K562 (cell line): ENCODE measurements around the gene MITF. TPM values are rescaled to one million over a fixed set of nuclear protein-coding genes. Genes with fewer than 3 reads are reported as not detected.

Experiments
- GATAD2B ChIP-seq: fragments of 450-650 bp; IDR thresholded peaks from 2 replicates; pipeline ENCODE4 v1.6.1; 2017; ENCODE audit warnings: mild to moderate bottlenecking, borderline replicate concordance
- PCBP1 ChIP-seq: fragments of 200-400 bp; formaldehyde crosslinking; IDR thresholded peaks from 2 replicates; pipeline ENCODE4 v1.6.1; 2018; ENCODE audit warnings: mild to moderate bottlenecking, low read depth, low read length; ENCODE audit not compliant: poor library complexity, severe bottlenecking
- TCF7L2 ChIP-seq: fragments of 150-350 bp; IDR thresholded peaks from 2 replicates; pipeline ENCODE4 v1.6.1; 2016; ENCODE audit warnings: low read depth, mild to moderate bottlenecking, low read length, moderate library complexity
- TEAD1 ChIP-seq, 2 experiments: fragments of 450-650 bp in 1 of 2; sonication (generic) in 1 of 2; formaldehyde crosslinking; IDR thresholded peaks; 2 replicates each; pipeline versions ENCODE4 v1.4.0 to v1.8.0; 2020 to 2022; ENCODE audit warnings: mild to moderate bottlenecking in 2 of 2, missing genetic modification reagents in 1 of 2
- polyA plus RNA-seq, 8 experiments: library from polyadenylated mRNA; depleted of rRNA in 4 of 8; stranded (reverse) in 5 of 8; unstranded in 3 of 8; fragments of >200 nt; fragmentation: Nextera tagmentation in 2 of 8; fragmentation: Illumina TruSeq in 1 of 8; extraction: Ambion mirVana in 2 of 8; extraction: Trizol in 1 of 8; gene quantifications; 2 replicates each; pipeline versions ENCODE4 v1.2.1 to v1.2.3, GENCODE V29; 2011 to 2014; ENCODE audit warnings: inconsistent platforms in 1 of 8, missing spikeins in 1 of 8
- total RNA-seq, 7 experiments: library from RNA; depleted of rRNA in 6 of 7; stranded (reverse); fragments of >200 nt in 6 of 7; fragmentation: Illumina TruSeq in 2 of 7; extraction: Trizol in 2 of 7; gene quantifications; 2 replicates each; pipeline versions ENCODE4 v1.2.1 to v1.2.3, GENCODE V29; 2011 to 2021; ENCODE audit warnings: low replicate concordance in 1 of 7
- TF ChIP-seq, protein P1 (sequence below): sonication (generic); formaldehyde crosslinking; IDR thresholded peaks from 2 replicates; pipeline ENCODE4 v1.8.0; 2022; ENCODE audit warnings: missing genetic modification reagents, mild to moderate bottlenecking, borderline replicate concordance
- TF ChIP-seq, protein P2 (sequence below): sonication (generic); formaldehyde crosslinking; IDR thresholded peaks from 2 replicates; pipeline ENCODE4 v1.8.0; 2022; ENCODE audit warnings: missing genetic modification reagents, mild to moderate bottlenecking, borderline replicate concordance
- TF ChIP-seq, protein P3 (sequence below): fragments of 450-650 bp; IDR thresholded peaks from 2 replicates; pipeline ENCODE4 v1.7.1; 2018; ENCODE audit warnings: mild to moderate bottlenecking, low read depth; ENCODE audit not compliant: partially characterized antibody

MITF gene
- total and polyA plus RNA-seq, 9 of the 15 experiments (the other 6 are each of a cell fraction or from before 2014, with no cell fraction given): 5.6 to 14.9 (median 11.1) TPM

DNA sequence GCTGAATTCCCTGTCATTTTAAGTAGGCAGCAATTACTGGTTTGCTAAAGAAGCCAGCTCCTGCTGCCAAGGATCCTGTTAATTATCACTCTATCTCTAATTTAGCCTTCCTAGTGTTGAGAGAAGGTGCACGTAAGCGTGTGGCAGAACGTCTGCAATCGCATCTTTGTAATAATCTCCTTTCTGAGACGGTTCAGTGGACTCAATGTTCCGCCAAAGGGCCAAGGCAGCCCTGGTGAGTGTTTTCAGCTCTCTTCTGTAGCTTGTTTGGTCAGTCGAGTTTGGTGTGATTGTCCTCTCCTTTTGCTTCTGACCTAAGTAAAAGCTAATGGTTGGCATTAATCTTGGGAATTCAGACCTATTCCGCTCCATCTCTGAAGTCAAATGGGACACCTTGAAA lies 24.2 kb downstream of the MITF start (continued):
- TF ChIP-seq, protein P1, sequence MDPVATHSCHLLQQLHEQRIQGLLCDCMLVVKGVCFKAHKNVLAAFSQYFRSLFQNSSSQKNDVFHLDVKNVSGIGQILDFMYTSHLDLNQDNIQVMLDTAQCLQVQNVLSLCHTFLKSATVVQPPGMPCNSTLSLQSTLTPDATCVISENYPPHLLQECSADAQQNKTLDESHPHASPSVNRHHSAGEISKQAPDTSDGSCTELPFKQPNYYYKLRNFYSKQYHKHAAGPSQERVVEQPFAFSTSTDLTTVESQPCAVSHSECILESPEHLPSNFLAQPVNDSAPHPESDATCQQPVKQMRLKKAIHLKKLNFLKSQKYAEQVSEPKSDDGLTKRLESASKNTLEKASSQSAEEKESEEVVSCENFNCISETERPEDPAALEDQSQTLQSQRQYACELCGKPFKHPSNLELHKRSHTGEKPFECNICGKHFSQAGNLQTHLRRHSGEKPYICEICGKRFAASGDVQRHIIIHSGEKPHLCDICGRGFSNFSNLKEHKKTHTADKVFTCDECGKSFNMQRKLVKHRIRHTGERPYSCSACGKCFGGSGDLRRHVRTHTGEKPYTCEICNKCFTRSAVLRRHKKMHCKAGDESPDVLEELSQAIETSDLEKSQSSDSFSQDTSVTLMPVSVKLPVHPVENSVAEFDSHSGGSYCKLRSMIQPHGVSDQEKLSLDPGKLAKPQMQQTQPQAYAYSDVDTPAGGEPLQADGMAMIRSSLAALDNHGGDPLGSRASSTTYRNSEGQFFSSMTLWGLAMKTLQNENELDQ (CRISPR knock-in tag): no peak
- TF ChIP-seq TCF7L2: no peak
- TF ChIP-seq, protein P2, sequence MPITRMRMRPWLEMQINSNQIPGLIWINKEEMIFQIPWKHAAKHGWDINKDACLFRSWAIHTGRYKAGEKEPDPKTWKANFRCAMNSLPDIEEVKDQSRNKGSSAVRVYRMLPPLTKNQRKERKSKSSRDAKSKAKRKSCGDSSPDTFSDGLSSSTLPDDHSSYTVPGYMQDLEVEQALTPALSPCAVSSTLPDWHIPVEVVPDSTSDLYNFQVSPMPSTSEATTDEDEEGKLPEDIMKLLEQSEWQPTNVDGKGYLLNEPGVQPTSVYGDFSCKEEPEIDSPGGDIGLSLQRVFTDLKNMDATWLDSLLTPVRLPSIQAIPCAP (CRISPR knock-in tag): no peak
- TF ChIP-seq, protein P3, sequence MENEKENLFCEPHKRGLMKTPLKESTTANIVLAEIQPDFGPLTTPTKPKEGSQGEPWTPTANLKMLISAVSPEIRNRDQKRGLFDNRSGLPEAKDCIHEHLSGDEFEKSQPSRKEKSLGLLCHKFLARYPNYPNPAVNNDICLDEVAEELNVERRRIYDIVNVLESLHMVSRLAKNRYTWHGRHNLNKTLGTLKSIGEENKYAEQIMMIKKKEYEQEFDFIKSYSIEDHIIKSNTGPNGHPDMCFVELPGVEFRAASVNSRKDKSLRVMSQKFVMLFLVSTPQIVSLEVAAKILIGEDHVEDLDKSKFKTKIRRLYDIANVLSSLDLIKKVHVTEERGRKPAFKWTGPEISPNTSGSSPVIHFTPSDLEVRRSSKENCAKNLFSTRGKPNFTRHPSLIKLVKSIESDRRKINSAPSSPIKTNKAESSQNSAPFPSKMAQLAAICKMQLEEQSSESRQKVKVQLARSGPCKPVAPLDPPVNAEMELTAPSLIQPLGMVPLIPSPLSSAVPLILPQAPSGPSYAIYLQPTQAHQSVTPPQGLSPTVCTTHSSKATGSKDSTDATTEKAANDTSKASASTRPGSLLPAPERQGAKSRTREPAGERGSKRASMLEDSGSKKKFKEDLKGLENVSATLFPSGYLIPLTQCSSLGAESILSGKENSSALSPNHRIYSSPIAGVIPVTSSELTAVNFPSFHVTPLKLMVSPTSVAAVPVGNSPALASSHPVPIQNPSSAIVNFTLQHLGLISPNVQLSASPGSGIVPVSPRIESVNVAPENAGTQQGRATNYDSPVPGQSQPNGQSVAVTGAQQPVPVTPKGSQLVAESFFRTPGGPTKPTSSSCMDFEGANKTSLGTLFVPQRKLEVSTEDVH: no peak
- TF ChIP-seq GATAD2B: no peak
- TF ChIP-seq PCBP1: no peak
- TF ChIP-seq TEAD1 (CRISPR knock-in tag; IDR thresholded peaks at IDR 0.05): no peak
